Muscle of back (tissue), 11 donors: ENCODE results near the gene C20orf204. TPM values are rescaled to one million over a fixed set of nuclear protein-coding genes. Genes with fewer than 3 reads are reported as not detected.

Source experiments
- DNase-seq, 3 donors: peaks; one replicate each; pipeline versions ENCODE4 v3.0.0 to v3.0.0-alpha.2; 2013
- polyA plus RNA-seq, 10 donors: library from polyadenylated mRNA; unstranded; fragments of 120-200 nt; gene quantifications; one replicate each; pipeline ENCODE4 v1.2.1, GENCODE V29; 2013; ENCODE audit not compliant: insufficient read length in 10 of 10

The C20orf204 gene
- polyA plus RNA-seq, 10 donors = 0.42 to 1.1 (median 0.66) TPM

- no peak for DNase-seq
Measured at GRCh38 chr20:64025826-64026412, 10.1 kb upstream of the C20orf204 start.

DNA sequence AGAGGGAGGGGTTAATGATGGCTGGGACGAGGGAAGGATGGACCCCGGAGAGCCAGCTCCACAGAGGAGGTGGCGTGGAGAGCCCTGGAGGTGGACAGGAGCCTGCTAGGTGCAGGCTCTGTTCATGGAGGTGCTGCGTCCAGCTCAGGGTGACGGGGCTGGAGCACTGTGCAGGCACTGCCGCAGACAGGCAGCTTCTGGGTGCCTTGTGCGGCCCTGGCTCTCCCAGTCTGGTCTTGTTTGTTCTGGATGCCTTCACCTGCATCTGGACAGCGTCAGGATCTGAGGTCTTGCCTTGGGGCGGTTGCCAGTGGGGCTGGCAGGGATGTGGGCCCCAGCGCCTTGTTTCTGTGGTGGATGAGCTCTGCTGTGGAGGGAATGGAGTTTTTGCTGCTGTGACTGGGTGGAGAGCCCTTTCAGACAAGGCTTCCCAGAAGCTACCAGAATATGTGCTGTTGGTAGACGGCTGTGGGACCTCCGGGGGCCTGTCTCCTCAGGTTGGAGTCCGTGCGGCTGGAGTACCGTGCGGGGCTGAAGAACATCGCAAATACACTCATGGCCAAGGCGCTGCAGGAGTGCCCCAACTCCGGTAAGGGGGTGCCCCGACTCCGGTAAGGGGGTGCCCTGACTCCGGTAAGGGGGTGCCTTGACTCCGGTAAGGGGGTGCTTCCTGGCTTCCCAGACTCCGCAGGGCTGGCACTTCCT is 7.8 kb upstream of the C20orf204 start:
- DNase-seq = no peak

DNA sequence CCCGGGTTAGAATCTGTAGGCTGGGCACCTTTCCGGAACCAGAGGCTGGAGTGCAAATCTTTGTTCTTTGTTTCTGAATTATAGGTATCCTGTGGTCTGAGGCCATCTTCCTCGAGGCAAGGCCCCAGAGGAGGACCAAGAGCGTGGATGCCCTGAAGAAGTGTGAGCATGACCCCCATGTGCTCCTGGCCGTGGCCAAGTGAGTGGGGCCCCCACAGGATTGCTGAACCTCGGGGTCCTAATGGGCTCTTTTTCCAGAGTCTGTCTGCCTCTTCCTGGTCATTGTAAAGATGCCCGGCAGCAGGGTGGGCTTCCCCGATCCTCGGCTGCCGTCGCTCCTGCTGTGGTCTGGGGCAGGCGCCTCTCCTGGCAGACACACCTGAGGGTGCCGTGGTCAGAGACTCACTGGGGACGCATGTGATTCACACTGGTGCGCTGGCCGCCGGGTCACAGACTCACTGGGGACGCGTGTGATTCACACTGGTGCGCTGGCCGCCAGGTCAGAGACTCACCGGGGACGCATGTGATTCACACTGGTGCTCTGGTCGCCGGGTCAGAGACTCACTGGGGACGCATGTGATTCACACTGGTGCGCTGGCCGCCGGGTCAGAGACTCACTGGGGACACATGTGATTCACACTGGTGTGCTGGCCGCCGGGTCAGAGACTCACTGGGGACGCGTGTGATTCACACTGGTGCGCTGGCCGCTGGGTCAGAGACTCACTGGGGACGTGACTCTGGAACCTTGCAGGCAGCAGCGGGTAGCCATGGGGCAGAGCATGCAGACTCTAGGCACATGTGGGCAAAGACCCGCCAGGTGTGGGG is 6.5 kb upstream of the C20orf204 start:
- DNase-seq = no peak

DNA sequence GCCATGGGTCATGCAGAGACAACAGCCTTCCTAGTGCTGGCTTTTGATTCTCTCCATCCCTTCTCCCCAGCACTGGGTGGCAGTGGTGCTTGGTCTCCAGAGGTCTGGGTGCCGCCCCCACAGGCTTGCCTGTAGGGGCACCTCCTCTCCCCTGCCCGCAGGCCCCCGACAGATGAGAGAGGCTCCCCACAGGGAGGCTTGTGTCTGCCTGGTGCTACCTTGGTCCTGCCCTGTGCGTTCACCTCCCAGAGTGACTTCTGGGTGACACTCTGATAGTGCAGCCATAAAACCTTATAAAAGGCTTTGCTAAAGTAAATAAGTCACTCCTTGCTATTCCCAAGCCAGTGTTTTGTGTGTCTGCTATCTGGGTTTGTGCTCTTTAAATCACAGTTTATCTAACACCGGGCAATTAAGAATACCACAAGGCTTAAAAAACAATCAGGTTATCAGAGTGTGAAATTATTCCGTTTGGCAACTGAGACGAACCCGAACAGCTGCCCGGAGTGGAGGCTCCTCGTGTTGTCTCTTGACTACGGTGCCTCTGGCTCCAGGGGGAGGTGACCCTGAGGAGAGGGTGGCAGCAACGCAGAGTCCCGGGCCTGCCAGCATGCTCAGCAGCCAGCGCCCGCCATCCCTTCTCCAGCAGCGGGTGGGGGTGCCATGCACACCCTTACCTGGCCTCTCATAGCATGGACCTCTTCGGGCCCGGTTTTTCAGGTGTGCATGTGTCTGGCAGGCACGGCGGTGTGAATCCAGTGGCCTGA is 5.4 kb upstream of the C20orf204 start:
- no peak for DNase-seq

DNA sequence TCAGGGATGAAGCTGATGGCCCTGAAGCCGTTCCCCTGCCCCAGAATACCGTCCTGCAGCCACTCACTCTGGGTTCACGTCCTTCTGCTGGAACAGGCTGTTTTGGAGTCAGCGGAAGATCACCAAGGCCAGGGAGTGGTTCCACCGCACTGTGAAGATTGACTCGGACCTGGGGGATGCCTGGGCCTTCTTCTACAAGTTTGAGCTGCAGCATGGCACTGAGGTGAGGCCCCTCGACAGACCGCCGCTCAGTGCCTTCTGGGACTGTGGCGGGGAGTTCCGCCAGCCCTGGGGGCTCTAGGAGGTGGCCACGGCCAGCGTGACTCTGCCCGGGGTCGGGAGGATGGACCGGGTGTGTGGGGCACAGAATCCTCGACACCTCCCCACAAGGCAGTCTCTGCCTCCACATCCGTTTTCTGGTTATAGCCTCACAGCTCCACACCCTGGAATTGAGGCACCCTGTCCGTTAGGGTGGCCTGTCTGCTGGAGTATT is 4.1 kb upstream of the C20orf204 start:
- no peak for DNase-seq

DNA sequence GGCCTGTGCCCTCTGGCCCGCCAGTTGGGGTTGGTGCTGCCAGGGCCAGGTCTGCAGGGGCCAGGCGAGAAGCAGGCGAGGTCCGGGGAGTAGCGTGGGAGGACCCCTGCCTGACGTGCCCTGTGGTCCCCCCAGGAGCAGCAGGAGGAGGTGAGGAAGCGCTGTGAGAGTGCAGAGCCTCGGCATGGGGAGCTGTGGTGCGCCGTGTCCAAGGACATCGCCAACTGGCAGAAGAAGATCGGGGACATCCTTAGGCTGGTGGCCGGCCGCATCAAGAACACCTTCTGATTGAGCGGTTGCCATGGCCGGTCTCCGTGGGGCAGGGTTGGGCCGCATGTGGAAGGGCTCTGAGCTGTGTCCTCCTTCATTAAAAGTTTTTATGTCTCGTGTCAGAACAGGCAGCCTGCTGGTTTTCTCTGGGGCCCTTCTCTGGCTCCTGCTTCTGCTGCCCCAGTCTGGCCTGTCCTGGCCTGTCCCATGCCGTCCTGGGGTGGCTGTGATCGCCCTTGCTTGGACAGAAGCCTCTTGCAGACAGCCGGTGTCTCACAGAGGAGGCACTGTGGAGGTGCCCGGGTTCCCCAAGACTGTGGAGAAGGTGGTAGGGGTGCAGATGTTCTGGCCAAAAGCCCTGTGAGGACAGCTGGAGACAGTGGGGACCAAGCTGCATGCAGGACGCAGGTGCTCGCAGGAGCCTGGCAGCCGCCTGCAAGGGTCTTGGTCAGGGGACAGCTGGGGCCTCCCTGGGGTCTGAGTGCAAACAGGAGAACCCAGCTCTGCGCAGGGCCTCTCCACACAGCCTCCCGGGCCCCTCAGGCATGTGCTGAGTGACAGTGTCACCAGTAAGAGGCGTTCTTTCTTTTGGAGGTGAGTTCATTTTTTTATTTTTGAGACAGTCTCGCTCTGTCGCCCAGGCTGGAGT is 3.0 kb upstream of the C20orf204 start:
- DNase-seq = no peak

DNA sequence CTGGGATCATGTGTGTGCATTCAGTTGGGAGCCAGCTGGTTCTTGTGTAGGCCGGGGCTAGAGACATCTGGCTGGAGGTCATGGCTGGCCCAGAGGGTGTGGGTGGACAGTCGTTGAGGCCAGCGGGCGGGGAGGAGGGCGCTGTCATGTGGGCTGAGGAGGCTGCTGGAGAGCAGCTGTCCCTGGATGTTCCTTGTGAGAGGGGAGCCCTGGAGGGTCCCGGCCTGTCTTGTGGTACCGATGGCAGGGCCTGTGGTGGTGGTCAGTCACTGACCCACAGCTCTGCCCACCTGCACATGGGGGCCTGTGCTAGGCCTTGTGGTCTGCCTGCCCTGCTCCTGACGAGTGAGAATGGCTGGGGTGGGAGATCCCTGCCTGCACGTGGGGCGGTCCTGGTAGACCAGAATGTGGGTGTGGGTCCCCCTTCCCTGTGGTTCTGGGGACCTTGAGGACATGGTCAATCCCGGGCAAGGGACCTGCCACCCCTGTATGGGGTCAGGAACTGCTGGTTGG is 1.9 kb upstream of the C20orf204 start:
- DNase-seq = no peak

- DNase-seq = no peak
Measured at GRCh38 chr20:64035066-64035932, 683 bp upstream of the C20orf204 start.

DNA sequence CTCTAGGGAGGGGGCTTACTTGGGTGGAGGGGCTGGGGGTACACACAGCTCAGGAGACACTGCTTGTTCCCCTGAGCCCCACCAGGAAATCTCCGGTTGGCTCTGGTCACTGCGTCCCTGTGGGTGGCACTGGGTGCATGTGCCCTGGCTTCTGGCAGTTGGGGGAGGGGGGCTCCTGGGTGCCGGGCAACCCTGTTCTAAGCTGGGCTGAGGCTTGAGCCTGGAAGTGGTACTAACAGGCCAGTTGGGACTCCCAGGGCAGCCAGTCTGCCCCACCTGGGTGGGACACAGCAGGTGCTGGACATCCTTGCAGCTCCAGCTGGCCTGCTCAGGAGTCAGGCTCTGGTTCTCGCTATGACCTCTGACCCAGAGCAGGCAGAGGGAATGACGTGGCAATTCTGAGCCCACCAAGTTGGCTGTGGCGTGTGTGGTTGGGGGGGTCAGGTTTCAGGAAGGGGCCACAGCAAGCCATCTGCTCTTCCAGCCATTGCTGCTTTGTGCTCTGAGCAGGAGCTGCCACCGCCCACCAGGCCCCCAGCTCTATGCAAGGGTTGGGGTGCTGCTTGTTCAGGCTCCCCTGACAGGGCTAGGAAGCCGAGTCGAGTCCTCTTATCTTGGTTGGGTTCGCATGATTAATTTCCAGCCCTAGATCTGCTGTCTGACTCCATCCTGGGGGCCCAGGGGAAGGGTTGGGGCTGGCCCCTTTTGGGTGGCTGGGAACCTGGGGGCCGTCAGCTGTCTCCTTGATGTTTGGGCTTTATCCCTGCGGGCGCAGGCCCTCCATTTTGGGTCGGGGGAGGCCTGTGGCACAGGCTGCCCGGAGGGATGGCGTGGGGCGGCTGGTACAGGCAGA is 590 bp downstream of the C20orf204 start:
- no peak for DNase-seq

DNA sequence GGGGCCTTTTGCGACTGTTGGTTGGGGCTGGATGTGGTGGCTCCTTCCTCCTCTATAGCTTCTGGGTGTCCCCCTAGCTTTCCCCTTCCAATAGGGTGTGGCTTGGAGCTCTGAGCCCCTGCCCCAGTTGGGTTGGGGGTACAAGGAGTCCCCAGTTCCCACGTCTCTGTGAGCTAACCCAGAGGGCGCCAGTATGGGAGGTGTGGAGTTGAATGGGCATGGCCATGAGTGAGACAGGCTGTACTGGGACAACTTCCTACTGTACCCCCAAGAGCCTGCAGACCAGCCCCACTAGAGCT is 1.2 kb downstream of the C20orf204 start:
- no peak for DNase-seq

GRCh38 chr20:64037498-64038213 is 1.7 kb downstream of the C20orf204 start:
- no peak for DNase-seq

- DNase-seq = no peak
Measured at GRCh38 chr20:64038224-64038564, 2.2 kb downstream of the C20orf204 start.

- DNase-seq = peak; percentile 18 to 82 (median 58)
Measured at GRCh38 chr20:64038565-64039292, 2.7 kb downstream of the C20orf204 start.

GRCh38 chr20:64039293-64040160 is 3.5 kb downstream of the C20orf204 start:
- DNase-seq = no peak

- DNase-seq = no peak
Measured at GRCh38 chr20:64040231-64041039, 4.5 kb downstream of the C20orf204 start.
